Subcutaneous adipose tissue (tissue), 4 donors: ENCODE results near the gene EHMT1. TPM values are rescaled to one million over a fixed set of nuclear protein-coding genes. Genes with fewer than 3 reads are reported as not detected.

ENCODE experiments used
- CTCF ChIP-seq: fragments of 450-650 bp; IDR thresholded peaks from one replicate; pipeline ENCODE4 v1.5.1; 2016; ENCODE audit warnings: low read depth, mild to moderate bottlenecking, control low read depth, antibody characterized with exemption, moderate library complexity
- total RNA-seq, 4 donors: library from RNA; depleted of rRNA; stranded (reverse); fragments of >200 nt; gene quantifications; one replicate each; pipeline ENCODE4 v1.1.0, GENCODE V29; 2016

The EHMT1 gene
- total RNA-seq, 4 donors from 2014 or later, result 53.2 to 168 (median 65.9) TPM

DNA sequence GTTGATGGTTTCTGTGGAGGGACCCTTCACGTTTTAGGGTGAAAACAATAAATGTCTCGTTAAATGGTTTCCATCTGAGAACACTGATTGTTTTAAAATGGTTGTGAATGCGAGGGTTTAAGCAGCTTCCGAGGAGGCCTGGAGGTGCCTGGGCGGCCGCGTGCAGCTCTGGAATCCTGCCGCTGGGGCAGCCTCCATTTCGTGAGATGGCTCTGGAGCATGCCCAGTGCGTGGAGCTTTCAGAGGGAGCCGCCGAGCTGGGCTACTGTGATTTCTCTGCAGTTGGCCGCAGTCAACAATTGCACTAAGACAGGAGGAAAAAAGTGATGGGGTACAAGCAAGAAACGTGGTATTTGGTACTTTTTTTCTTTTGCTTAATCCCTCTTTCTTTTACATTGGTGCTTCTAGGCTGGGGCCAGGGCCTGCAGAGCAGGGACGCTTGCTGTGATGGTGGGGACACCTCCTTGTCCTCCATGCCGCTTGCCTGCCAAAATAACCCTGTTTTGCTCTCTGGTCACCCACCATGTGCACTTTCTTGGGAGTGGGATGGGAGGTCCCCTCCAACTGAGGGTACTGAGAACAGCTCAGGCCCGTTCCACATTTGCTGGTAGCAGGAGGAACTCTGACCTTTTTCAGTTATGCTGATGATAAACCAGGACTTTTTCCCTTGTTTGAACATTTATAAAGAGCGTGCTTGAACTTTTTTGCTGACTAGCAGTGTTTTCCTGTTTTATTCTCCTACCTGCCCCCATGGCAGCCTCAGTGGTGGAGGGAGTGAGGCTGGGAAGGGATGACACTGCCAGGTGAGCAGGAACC lies 47.1 kb downstream of the EHMT1 start:
- TF ChIP-seq CTCF, result no peak

DNA sequence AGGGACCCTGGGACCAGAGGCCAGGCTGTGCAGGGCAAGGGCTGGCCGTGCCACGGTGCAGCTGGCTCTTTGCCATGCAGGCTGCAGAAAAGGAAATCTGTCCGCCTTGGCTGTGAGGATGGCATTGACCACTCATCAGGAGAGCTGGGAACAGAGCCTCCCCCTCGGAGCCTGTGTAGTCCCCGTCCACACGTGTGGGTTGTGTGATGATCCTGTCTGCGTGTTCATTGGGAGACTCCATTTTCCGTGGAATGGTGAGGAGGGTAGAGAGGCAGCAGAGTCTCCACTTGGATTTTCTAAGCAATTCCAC lies 47.7 kb downstream of the EHMT1 start:
- no peak for TF ChIP-seq CTCF

GRCh38 chr9:137666955-137667670 lies 48.3 kb downstream of the EHMT1 start:
- TF ChIP-seq CTCF, result no peak

DNA sequence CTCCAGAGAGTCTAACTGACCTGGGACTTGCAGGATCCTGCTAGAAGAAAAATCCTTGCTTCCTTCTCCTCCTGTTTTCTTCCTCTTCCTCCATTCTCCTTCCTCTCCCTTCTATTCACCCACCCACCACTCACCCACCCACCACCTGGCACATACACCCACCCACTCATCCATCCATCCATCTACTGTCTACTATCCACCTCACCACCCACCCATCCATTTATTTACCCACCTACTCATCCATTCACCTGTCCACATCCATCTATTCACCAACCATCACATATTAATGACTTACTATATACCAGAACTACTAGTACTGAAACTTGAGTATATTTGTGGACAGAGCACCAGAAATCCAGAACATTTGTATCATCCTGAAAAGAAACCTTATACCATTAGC lies 49.4 kb downstream of the EHMT1 start:
- TF ChIP-seq CTCF, result no peak

GRCh38 chr9:137669261-137669672 lies 50.5 kb downstream of the EHMT1 start:
- TF ChIP-seq CTCF, result no peak

DNA sequence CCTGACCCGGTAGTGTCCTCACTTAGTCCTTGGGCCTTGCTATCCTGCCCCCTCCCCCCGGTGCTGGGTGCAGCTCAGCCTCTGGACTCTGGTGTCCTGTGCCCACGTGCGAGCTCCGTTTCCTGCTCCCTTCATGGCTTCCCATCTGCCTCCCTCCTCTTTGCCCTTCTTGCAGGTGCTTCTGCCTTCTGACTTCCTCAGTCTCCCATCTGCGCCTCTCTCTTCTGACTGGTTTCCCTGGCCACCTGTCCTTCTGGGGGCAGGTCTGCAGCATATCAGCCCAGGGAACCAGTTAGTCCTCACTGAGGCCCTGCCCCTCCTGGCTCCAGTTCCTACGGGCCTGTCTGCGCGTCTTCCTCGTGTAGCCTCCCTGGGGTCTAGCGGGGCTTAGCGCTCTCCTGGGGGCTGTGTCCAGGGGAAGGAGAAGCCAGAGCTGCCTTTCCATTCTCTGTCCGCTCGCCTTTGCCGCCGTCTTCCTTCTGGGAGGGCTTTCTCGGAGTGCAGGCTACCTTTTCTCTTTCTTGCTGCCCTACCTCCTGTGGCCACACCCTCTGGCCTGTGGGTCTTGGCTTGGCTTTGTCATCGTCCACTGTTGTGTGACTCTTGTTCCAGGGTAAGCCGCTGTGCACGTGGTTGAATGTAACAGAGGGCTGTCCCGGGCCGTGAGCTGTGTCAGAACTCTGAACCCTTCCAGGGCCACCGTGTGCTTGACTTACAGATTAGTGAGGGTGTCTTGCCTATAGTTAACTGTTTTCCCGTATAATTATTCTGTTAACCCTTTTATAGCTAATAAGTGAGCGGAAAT lies 51.8 kb downstream of the EHMT1 start:
- no peak for TF ChIP-seq CTCF

DNA sequence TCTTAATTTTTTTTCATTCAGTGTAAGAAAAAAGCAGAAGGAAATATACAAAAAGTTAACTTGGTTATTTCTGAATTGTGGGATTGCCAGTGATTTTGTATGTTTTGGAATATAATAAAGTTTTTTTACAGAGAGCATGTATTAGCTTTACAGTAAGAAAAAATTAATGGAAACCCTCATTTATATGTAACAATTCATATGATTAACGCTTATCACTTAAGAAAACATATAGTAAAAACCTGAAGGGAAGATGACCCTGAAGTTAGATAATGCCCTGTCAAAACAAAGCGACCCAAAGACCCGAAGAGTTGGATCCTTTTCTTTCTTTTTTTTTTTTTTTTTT lies 52.4 kb downstream of the EHMT1 start:
- TF ChIP-seq CTCF, result no peak
